HG02938 (cell line): ENCODE measurements around the gene ZFP3.
"Not testable (repeated sequence)": the region's sequence is repeated elsewhere in the genome, so short reads cannot be mapped to it uniquely, and the experiment has no call there.

Experiments used
- ATAC-seq: cut with Tn5 transposase; IDR thresholded peaks from one replicate; pipeline ENCODE4 v1.9.1; 2021; ENCODE audit warnings: mild to moderate bottlenecking, moderate library complexity; ENCODE audit not compliant: unreplicated experiment

ZFP3 gene

DNA sequence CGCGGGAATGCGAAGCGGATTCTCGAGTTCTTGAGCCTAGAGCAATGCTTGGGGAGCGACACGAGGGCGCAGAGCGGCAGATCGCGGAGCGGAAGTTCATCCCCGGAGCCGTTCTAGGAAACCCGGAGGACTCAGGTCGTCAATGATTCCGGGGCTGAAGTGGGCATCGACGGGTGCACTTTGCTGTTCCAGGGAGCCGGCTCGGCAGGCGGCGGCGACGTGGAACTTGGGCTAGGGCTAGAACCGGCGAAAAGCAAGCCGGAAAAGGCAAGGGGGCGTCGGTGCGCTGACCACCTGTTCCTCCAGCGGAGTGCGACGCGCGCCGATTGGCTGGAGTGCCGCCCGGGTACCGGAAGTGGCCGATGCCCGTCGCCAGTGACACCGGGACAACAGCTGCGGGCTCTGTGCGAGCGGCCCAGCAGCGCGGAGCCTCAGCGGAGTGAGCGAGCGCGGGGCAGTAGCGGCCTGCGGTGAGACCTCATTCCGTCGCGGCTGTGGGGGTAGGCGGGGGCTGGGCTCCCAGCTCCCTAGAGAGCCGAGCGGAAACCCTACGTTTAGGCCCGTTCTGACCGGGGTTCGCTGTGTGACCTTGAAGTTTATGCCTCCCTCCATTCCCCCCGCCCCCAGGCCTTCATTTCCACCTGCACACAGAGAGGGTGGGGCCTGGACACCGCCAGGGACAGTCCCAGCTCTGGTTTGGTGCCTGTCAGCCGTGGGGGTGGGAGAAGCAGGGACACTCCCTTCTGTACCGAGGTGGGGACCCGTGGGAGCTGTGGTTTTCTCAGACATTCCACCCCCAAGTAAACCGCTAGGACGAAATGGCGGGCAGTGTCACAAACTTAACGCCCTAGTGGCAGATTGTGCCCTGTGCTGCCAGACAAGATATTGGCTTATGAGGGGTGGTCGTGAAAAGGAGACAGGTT is at the start of gene ZFP3:
TSS of gene ZFP3 (plus strand) at position 362 of the 923 bp plus-strand sequence. CDS start 13,038 bp downstream, outside the sequence.
- ATAC-seq: peak; percentile 81

DNA sequence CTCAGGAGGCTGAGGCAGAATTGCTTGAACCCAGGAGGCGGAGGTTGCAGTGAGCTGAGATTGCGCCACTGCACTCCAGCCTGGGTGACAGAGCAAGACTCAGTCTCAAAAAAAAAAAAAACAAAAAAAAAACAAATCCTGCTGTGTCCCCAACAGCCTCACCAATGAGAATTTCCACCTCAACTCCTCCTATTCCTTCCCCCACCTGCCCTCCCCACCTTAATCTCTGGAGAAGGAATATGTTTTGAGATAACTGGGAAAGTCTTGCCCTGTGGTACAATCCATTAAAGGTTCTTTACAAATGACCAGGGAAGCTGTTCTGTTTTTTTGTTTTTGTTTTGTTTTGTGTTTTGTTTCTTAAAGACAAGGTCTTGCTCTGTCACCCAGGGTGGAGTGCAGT is 48.1 kb upstream of the ZFP3 start:
- not testable (repeated sequence) for ATAC-seq

DNA sequence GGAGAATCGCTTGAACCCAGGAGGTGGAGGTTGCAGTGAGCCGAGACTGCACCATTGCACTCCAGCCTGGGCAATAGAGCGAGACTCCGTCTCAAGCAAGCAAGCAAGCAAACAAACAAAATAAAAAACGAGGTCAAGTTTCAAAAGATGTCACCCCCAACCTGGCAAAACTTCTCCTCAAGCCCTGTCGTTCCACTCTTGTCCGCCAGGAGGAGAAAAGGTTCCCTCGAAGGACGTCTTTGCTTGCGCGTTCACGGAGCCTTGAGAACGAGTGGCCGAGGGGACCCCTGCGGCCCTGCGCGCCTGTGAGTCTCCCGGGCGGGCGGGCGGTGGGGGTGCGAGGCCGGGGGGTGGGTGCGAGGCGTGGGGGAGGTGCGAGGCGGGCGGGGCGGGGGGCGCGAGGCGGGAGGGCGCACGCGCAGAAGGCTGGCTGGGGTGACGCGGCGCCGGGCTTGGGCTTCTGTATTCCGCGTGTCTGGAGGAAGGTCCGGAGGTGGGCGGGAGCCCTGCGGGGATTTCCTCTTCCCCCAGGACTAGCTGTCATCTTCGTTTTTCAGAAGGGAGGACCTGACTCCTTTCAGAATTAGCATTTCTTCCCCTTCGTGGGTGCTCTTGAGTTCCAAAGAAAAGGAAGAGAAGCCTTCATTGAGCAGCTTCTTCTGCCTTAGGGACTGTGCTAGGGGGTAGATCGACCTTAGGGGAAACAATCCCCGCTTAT is 46.7 kb upstream of the ZFP3 start:
- no peak for ATAC-seq

DNA sequence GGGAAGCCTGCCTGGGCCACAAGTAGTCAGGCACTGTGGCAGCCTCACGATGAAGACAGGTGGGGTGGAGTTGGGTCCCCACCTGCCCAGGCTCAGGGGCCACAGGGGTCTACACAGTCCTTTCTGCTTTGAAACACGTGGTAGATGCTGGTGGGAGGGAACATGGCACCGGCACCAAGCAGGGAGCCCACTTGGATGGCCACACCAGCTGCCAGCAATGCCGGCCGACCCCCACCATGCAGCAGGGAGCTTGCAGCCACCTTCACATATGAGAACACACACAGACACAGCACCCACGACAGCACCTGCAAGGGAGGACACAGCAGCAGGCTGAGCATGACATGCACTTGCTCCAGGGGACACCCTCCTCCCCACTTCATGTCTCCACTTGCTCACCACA is 45.4 kb upstream of the ZFP3 start:
- ATAC-seq: no peak

DNA sequence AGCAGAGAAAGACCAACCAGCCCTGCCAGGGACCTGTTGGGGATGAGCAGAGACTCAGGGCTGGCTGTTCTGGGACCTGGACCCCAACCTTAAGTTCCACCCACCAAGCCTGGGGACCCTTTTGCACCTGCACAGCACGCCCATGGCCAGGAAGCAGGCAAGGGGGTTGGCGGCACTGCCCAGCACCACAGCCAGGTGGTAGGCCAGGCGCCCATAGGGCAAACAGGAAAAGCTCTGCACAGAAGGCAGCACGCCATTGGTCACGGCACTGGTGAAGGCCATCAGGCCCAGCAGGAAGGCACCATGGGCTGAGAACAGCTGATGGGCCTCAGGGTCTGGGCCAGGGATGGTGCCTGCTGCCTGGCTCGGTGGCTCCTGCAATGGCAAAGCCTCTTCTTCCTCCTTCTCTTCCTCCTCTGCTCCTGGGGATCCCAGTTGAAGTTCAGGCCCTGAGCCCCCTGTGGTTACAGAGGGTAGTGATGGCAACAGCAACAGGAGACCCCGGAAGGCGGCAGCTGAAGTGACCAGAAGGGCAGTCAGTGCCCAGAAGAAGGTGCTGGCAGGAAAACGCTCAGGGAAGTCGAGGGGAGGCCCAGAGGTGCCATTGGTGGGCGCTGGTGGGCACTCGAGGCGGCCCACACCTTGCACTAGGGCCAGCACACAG is 44.8 kb upstream of the ZFP3 start:
- no peak for ATAC-seq

DNA sequence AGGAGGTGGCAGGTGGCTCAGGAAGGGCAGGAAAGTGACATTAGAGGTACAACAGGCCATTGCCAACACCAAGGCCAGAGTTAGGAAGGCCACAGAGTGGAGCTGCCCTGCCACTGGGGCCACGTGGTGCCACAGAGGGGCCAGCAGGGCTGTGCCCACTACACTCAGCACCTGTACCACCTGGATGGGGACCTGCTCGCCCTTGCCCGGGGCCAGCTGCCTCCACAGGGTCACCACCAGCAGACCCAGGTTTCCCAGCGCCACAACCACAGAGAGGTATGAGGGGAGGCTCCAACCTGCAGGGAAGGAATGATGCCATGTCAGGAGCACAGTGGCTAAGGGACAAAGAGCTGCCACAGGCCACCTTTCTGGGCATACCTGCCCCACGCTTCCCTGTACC is 44.2 kb upstream of the ZFP3 start:
- ATAC-seq: no peak

DNA sequence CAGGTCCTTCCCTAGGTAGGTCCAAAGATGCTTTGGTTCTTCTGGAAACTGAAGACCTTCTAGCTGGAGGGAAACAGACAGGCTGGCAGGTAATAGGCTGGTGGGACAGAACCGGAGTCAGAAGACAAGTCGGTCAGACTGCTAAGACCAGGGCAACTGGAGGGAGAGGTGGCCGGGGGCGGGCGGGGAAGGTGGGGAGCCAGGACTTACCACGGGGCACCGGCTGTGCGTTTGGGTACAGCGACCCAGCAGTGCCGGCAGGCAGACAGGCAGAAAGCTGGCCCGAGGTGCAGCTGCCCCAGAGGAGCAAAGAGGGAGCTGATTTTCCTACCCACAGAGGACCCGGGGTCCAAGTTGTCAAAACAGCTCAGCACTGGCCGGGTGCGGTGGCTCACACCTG is 43.6 kb upstream of the ZFP3 start:
- ATAC-seq: no peak

DNA sequence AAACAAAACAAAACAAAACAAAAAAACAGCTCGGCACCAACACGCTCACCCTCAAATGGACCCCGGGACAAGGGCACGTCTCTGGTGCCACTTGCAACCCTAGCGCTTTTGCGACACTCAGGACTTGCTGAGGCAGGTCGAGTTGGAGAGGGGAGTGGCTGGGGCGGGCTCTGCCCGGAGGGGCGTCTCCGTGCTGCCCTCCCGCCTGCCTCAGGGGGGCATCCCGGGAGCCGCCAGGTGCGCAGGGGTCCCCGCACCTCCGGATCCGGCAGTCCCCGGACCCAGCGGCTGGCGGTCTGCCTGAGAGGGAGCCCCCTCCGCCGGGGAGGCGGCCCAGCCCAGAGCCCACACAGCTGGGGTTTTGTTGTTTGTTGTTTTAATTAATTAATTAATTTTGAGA is 43.0 kb upstream of the ZFP3 start, which contains the start of gene SLC52A1:
TSS of gene SLC52A1 (minus strand) at position 112 of the 400 bp plus-strand sequence. CDS start 820 bp downstream, outside the sequence.
- ATAC-seq: no peak

DNA sequence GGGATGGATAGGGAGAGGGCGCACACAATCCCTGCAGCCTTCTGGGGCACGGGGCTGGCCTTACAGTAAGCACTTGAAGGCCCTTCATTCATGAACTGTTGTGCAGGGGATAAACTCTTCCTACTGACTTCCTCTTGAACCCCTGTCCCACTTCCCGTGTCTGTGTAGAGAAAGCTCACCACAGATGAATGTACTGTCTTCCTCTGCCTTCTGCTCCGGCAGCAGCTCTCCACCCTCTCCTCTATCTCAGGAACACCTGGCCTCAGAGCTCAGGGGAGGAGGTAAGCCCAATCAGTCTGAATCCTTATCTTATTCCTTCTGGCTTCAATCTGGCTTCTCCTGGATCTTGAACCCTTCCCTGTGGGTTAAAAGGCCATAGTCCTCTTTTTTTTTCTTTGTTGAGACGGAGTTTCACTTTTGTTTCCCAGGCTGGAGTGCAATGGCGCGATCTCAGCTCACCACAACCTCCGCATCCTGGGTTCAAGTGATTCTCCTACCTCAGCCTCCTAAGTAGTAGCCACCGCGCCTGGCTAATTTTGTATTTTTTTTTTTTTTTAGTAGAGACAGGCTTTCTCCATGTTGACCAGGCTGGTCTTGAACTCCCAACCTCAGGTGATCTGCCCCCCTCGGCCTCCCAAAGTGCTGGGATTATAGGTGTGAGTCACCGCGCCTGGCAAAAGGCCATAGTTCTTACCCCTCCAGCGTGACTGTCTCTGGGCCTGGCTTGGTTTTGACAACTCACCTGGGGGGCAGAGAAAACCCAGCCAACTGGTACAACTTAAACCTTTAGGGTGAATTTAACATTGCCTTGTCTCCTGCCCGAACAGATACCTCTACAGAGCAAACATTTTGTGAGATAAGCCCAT is 35.9 kb upstream of the ZFP3 start:
- no peak for ATAC-seq

DNA sequence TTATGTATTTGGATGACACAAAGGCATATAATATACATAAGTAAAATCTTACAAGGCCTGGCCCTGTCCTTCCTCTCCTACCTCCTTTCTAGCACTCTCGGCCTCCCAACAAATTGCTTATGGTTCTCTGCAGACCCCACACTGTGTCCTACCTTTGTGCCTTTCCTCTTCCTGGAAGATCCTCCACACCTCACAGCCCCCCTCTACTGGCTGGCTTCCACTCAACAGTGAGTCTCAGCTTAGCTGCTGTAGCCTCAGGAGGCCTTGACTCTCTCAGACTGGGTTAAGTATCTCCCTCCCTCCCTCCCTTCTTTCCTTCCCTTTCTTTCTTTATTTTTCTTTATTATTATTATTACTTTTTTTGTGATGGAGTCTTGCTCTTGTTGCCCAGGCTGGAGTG is 34.7 kb upstream of the ZFP3 start:
- ATAC-seq: no peak

DNA sequence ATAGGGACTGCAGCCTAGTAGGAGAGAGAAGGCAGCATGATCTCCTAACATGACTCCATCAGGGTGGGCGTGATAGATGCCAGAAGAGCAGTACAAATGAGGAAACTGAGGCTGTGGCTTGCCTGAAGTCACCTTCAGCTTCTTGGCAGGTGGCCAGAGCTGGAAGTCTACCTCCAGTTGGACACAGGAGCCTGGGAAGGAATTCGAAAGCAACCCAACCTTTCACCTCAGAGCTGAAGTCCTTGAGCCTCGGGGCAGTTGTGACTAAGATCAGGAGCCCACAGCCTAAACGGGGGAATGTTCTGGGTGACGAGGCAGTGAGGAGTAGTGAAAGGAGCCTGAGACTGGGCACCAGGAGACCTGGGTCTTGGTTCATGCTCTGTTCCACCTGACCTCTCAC is 33.6 kb upstream of the ZFP3 start:
- ATAC-seq: no peak

DNA sequence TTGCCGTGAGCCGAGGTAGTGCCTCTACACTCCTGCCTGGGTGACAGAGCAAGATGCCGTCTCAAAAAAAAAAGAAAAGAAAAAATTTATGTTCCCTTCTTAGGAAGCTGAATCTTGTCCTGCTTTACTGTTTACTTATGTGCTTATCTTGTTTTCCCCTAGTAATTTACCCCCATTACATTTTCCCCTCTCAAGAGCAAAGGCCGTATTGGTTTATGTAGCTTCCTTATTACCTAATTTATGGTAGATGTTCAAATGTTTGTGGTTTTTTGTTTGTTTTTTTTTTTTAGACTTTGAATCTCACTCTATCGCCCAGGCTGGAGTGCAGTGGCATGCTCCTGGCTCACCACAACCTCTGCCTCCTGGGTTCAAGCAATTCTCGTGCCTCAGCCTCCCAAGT is 32.8 kb upstream of the ZFP3 start:
- ATAC-seq: no peak

DNA sequence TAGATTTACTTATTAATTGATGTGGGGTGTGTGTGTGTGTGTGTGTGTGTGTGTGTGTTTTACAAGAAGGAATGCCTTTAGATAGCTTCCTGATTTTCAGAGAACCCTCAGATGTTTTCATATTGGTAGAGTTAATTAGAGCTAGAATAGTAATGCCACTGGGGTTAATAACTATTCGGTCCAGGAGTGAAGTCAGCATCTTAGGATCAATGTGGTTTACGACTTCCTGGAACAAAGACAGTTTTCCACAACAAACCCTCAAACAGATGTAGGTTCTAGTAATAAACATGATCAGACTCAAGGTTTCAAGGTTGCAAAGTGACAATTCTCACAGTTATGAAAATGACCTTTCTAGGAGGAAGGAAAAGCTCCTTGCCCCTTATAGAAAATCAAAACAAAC is 30.8 kb upstream of the ZFP3 start:
- no peak for ATAC-seq

DNA sequence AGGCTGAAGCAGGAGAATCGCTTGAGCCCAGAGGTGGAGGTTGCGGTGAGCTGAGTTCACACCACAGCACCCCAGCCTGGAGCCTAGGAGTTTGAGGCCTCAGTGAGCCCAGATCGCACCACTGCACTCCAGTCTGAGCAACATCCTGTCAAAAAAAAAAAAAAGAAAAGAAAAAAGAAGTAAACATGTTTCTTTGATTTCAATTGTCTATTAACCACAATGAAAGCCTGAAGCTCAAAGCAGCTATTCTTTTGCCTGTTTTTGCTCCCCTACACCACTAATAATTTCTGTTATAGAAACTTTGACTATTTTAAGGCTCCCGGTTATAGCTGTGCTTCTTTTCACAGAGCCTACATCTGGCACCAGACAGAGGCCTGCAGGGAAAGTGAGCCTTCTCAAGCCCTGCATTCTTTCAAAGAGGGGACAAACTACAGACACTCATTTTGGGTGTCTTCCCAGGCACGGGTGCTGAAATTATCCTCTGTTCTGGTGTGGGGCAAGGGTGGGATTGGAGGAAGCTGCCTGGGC is 28.9 kb upstream of the ZFP3 start:
- no peak for ATAC-seq

DNA sequence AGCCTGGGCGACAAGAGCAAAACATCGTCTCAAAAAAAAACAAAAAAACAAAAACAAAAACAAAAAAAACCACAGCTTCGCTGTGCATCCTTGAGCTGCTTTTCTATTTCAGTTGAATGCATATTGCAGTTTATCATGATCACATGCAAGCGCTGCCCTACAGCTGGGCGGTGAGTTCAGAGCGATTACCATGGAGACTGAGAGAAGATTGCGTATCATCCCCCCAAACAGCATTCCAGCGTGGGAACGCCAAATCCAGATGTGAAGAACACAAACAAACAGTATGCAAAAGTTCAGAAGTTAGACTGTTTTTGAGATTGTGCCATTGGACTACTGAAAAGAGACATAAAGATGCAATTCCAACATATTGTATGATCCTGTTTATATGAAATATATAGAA is 28.0 kb upstream of the ZFP3 start:
- ATAC-seq: no peak

DNA sequence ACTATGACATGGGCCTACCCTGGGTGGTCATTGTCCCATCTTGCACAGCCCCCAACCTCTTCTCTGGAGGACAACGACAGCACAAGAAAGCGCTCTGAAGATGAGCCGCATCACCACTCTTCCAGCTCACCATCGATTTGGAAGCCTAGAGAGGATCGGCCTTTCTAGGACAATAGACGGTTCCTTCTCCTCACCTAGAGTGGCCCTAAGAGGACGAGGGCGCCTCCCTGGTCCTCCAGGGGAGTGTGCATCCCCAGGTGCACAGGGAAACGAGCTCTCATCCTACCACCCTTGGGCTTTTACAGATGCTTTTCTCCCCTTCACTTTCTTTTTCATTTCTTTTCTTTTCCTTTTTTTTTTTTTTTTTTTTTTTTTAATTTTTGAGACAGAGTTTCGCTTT is 22.7 kb upstream of the ZFP3 start:
- ATAC-seq: no peak

DNA sequence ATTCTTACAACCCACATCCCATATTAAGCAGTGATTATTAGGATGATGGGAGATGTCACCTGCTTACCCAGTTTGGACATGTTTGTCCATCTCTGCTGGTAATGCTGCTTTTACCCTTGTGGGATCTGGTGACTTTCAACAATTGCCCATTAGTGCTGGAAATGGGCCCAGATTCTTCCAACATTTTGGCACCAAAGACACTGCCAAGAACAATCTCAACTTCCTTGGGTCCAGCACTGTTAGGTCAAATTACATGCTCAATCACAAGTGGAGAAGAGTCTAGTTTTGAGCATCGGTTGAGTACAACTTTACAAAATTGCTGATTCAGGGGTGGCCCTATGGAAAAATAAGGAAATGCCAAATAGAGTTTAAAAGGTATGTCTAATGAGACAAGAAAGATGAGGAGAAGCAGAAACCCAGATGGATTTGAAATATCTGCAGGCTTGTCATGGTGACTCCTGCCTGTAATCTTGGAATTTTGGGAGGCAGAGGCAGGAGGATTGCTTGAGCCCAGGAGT is 13.0 kb upstream of the ZFP3 start:
- no peak for ATAC-seq

DNA sequence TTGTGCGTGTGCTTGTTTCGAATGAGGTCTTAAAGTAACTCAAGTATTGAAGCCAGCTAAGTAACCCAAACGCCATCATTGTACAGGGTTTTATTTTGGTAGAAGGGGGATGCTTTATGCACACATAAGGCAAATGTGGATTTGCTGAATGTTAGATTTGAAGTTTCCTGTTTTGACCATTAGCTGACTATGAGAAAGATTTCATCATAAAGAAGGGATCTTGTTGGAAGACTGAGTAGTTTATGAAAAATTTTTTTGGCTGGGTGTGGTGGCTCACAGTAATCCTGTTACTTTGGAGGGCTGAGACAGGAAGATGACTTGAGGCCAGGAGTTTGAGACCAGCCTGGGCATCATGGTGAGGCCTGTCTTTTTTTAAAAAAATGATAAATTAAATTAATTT is 10.0 kb upstream of the ZFP3 start:
- ATAC-seq: no peak

DNA sequence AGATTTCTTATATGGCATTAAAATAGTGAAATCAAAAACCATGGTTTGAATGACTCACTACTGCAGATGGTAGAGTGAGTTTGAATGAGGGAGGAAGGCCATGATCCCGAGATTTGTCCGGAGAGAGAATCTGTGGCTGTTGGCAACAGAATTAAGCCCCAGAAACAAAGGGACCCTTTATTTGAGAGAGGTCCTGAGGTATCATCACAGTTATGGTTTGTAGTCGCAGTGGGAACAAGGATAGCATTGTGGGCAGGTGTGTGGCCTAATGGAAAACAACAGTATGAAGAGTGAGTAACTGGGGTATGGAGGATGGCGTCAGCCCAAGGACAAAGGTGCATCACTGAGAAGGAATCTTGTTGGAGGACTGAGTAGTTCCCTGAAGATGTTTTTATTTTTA is 8.5 kb upstream of the ZFP3 start:
- ATAC-seq: no peak

DNA sequence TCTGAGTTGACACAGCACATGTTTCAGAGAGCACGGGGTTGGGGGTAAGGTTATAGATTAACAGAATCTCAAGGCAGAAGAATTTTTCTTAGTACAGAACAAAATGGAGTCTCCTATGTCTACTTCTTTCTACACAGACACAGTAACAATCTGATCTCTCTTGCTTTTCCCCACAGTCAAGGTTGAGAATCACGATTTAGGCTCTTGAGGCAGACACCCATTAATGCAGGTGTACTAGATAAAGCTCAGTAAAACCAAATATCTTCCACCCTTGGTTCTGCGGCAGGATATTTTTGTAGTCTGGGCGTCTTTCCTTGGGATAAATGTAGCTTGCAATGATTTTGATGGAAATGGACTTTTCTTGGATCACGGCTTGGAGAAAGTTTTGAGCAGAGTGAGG is 2.8 kb upstream of the ZFP3 start:
- ATAC-seq: not testable (repeated sequence)
